NCI-H2196 treated with DMSO at 0.1 percent for 48 hours (cell line): ENCODE data around the gene EXD3.

Source experiments
- DNase-seq: peaks from one replicate; lab custom pipeline; 2025; ENCODE audit not compliant: unreplicated experiment; lab: John Stamatoyannopoulos, UW

The EXD3 gene

DNA sequence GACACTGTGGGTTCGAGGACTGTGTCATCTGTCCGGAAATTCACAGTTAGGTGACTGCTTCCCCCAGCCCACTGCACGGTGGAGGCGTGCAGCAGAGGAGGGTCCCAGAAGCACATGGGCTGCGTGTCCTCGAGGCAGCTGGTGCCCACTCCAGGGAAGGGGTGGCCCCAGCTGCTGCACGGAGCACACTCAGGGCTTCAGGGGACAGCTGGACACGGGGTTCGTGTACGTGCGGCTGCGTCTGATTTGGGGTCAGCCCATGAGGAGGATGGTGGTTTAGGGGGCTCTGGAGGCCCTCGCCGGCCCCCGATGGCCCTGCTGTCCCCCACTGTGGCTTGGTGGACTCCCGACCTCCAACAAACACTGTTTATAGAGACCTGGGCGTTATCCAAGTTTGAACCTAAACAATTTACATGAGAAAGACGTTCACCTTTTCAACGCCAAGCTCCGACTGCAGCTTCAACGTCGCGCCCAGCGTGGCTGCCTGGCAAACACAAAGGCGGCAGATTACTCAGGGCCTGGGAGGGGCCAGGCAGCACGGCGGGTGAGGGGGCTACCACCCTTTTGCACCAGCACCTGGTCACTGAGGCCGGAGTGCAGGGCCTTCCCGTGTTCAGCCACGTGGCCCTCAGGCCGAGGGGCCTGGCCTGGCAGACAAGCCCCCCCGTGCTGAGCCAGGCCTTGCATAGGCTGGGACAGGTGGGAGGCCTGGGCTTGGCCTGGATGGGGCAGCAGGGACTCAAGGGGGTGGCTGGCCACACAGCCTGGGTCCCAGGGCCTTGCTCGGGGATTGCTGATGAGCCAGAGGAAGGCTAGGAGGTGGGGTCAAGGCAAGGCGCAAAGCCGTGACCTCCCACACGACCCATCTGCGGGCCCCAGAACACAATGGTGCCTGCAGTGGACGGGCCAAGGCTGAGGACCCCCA lies 55.2 kb downstream of the EXD3 start:
- no peak for DNase-seq

DNA sequence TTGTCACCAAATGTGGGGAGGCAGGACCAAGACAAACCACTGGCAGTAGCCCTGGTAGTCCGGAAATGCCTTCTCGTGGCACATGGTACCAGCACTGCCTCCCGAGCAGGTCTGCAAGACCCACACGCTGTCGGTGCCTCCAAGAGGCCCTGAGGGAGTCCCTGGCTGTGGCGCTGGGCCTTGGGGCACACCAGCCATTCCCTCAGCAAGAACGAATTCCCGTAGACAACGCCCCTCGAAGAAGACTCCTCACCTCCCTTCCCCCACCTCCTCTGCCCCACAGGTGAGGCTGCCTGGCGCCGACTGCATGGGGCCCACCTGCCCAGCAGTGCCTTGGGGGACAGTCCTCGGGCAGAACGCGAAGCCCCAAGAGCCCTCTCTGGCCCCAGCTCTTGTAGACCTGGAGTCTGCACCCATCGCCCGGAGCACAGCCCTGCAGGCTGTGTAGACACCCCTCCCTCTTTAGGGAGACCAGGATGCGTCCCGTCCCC lies 56.0 kb downstream of the EXD3 start:
- DNase-seq, result no peak

DNA sequence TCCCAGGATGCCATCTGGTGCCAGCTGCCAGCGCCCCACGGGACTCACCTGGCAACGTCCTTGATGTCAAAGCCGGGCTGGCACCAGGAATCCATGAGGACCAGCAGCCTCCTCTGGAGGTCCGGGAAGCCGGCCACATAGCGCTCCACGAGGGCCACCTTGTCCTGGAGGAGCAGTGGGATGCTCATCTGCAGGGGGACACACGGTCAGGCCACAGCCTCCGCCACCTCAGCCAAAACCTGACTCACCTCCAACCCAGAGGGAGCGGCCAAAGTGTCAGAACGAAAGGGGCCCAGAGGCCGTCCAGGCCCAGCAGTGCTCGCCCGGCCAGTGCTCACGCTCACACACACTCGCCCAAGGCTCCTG lies 56.5 kb downstream of the EXD3 start:
- DNase-seq, result no peak

DNA sequence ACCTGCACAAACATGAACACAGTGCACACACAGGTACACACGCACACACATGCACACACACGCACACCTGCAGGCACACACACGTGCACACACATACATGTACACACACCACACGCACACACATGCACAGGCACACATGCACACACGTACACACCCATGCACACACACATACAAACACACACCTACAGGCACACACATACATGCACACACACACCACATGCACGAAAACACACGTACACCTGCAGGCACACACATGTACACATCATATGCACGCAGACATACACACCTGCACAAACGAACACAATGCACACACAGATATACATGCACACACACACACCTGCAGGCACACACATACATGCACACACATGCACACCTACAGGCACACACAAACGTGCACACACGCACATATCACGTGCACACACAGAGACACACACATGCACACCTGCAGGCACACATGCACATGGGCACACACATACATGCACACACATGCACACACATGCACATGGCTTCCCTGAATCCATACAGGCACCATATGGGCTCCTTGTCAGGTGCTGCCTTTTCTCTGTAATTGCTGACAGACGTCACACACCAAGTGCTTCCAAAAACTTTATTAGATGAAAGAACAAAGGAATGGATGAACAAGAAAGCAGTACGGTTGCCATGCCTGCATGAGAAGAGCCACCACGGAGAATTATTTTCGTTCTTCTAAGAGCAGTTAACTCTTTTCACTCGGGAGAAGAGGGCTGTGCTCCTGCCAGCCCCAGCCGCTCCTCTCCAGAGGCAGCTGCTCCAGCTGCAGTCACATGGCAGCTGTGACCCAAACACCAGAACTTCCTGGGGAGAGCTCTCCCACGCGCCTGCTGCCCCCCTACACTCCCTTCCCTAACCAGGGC lies 57.2 kb downstream of the EXD3 start:
- no peak for DNase-seq

DNA sequence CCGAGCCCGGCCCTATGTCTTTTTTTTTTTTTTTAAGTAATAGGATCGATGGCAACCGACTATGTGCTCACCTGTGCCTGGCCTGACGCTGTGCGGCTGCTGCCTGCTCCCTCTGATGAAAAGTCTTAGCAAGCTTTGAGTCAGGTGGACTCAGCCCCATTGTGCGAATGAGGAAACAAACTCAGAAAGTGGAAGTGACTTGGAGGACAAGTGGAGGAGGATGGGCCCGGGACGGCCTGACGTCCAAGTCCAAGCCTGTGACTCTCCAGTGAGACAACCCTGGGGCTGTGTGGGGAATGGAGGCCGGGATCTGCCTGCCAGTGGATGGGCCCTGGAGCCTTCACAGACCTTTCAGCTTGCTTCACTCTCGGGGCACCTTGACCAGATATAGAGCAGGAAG lies 57.9 kb downstream of the EXD3 start:
- no peak for DNase-seq

- no peak for DNase-seq
These were observed 63.1 kb downstream of the EXD3 start for GRCh38 chr9:137359850-137360249.

GRCh38 chr9:137358126-137358525 lies 64.8 kb downstream of the EXD3 start:
- DNase-seq, result no peak

DNA sequence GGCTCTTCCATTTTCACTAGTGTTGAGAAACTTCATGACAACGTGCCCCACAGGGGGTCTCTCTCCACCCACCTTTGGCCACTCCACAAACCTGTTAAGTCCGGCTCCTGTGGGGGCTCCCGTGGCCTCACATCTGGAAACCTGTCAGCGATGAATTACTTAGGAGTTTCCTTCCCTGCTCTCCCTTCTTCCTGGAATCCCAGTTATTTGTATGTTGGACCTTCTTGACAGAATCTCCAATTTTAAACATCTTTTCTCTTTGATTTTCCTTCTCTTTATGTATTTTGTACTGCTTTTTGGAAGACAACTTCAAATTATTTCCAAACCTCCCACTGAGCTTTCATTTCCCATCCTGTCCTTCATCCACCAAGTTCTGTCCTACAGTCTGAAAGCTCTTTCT lies 65.8 kb downstream of the EXD3 start:
- DNase-seq, result no peak

GRCh38 chr9:137355761-137356365 lies 67.1 kb downstream of the EXD3 start:
- no peak for DNase-seq

DNA sequence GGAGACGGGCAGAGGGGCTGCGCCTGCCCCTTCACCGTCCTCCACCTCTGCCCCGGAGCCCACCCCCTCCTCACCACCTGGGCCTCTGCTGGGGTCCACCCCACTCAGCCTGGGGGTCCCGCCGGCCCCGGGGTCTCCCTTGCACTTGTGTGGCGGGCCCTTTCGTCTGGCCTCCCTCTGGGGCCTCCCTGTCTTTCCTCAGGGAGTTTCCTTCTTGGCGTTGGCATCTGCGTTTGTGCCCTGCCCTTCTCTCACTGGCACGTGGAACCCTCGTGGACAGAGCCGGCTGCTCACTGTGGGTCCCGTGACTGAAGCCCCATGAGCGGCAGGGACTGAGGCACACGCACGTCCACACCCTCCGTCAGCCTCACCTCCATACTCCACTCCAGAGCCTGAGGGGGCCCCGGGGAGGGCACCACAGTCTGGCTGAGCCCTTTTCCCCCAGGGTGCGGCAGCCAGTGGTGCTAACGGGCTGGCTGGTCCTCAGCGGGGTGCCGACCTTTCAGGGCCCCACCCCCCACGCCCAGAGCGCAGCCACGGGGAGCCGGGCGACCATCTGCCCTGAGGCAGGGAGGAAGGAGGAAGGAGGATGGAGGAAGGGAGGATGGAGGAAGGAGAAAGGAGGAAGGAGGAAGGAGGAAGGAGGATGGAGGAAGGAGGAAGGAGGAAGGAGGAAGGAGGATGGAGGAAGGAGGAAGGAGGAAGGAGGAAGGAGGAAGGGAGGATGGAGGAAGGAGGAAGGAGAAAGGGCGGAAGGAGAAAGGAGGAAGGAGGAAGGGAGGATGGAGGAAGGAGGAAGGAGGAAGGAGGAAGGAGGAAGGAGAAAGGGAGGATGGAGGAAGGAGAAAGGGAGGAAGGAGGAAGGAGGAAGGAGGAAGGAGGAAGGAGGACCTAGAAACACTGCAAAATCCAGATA lies 67.9 kb downstream of the EXD3 start:
- DNase-seq, result no peak

DNA sequence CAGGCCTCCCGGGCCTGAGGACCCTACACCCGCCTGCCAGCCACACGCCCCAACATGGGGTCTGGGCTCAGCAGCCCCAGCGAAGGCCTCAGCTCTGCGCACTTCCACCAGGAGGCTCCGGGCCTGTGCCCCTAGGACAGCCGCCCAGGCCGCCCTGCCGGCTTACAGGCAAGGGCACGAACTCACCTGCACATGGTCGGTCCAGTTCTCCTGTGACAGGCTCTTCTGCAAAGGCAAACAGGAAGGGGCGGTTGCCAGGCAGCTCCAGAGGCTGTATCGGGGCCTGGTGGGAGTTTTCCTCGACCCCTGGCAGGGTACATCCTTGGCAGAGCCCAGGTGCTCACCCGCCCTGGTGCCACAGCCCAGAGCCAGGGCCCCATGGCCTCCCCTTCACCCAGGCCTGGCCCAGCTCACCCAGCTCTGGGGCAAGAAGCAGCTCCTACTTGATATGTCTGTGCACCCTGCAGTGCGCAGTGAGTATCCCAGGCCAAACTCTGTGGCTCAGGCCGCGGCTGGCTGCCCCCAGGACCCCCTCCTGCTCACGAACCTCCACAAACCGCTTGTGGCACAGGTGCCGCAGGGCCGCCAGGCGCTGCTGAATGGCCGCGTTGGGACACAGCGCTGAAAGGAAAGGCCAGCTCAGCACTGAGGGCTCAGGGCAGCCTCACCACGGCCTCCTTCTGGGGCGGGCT lies 68.7 kb downstream of the EXD3 start:
- DNase-seq, result no peak

DNA sequence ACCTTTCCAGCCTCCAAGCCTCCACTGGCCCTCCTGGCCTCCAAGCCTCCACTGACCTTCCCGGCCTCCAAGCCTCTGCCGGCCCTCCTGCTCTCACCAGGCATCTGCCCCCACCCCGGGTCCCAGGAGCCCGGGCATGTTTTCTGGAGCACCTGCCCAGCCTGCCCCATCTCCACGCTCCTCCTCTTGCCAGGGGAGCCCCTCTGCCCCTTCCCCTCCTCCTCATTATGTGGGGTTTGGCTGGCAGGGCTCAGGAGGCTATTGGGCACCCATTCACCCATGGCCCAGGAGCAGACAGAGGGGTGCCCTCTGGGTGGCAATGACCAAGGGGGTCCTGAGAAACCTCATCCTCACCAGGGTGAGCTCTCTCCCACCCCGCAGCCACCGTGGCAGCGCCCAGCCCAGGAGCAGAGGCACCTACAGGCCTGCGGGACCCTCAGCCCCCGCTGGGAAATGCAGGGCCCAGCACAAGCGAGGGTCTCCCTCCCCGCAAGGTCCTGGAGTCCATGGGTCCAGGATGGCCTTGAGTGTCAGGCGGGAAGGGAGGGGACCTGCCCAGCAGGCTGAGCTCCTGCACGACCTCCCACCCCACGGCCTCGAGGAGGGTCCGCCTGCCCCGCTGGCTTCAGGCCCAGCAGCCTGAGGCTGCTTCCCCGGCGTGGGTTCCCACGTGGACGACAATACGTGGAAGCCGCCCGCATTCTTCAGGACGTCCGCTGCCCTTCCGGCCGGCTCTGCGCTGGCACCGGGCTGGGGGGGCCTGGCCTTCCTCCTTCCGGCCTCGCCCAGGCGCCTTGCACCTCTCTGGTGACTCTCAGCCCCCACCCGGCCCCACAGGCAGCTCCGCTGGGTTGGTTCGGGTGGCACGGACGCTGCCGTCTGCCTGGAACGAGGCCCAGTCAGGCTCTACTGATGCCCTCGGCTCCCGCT lies 69.5 kb downstream of the EXD3 start:
- no peak for DNase-seq

GRCh38 chr9:137352511-137353222 lies 70.3 kb downstream of the EXD3 start:
- no peak for DNase-seq

GRCh38 chr9:137351781-137352501 lies 71.0 kb downstream of the EXD3 start:
- DNase-seq, result no peak

- DNase-seq, result no peak
These were observed 72.0 kb downstream of the EXD3 start for GRCh38 chr9:137350696-137351584.

- DNase-seq, result no peak
These were observed 73.4 kb downstream of the EXD3 start for GRCh38 chr9:137349471-137350033.
